Endodermal cell (in vitro differentiated cells): ENCODE data around the gene RPLP1. TPM values are rescaled to one million over a fixed set of nuclear protein-coding genes. Genes with fewer than 3 reads are reported as not detected.
A peak's percentile ranks its signal among the peaks of the same experiment; 100 is the strongest.

ENCODE experiments used
- DNase-seq: peaks from one replicate; pipeline ENCODE4 v3.0.0-alpha.2; 2017
- H3K27ac ChIP-seq: 2 replicates; pipeline ENCODE4 v1.5.1; 2013; ENCODE audit warnings: mild to moderate bottlenecking, low read depth, low read length, moderate library complexity
- H3K27me3 ChIP-seq: 2 replicates; pipeline ENCODE4 v1.6.1; 2013; ENCODE audit warnings: mild to moderate bottlenecking, low read length, moderate library complexity; ENCODE audit not compliant: insufficient read depth, control insufficient read depth, poor library complexity, severe bottlenecking
- H3K36me3 ChIP-seq: 2 replicates; pipeline ENCODE4 v1.7.0; 2013; ENCODE audit warnings: mild to moderate bottlenecking, low read length, moderate library complexity; ENCODE audit not compliant: control insufficient read depth, insufficient read depth
- H3K4me1 ChIP-seq: one replicate; pipeline ENCODE4 v1.7.0; 2013; ENCODE audit warnings: low read length; ENCODE audit not compliant: control insufficient read depth, insufficient read depth
- H3K4me3 ChIP-seq: 2 replicates; pipeline ENCODE4 v1.5.1; 2013; ENCODE audit warnings: mild to moderate bottlenecking, low read length, moderate library complexity
- H3K9ac ChIP-seq: 2 replicates; pipeline ENCODE4 v1.6.1; 2013; ENCODE audit warnings: mild to moderate bottlenecking, low read length, moderate library complexity; ENCODE audit not compliant: poor library complexity, severe bottlenecking; ENCODE audit errors: extremely low read depth
- H3K9me3 ChIP-seq: 2 replicates; pipeline ENCODE4 v1.6.1; 2013; ENCODE audit warnings: mild to moderate bottlenecking, low read length, moderate library complexity; ENCODE audit not compliant: control insufficient read depth
- H3K27ac Mint-ChIP-seq: 2 replicates; pipeline ENCODE4 v1.8.0; 2020; ENCODE audit warnings: mixed read lengths
- H3K27me3 Mint-ChIP-seq: 2 replicates; pipeline ENCODE4 v1.8.0; 2021; ENCODE audit warnings: mild to moderate bottlenecking, mixed read lengths; ENCODE audit not compliant: insufficient read depth
- H3K36me3 Mint-ChIP-seq: 2 replicates; pipeline ENCODE4 v1.8.0; 2020; ENCODE audit warnings: low read depth, mixed read lengths
- H3K4me1 Mint-ChIP-seq: 2 replicates; pipeline ENCODE4 v1.8.0; 2020; ENCODE audit warnings: mixed read lengths
- H3K4me3 Mint-ChIP-seq: 2 replicates; pipeline ENCODE4 v1.8.0; 2020; ENCODE audit warnings: mild to moderate bottlenecking, moderate library complexity, mixed read lengths
- H3K9me3 Mint-ChIP-seq: 2 replicates; pipeline ENCODE4 v1.8.0; 2020; ENCODE audit warnings: mild to moderate bottlenecking, mixed read lengths
- CTCF ChIP-seq: fragments of 200-600 bp; sonication (generic); conservative IDR thresholded peaks from 2 replicates; pipeline ENCODE4 v1.5.0; 2021; ENCODE audit warnings: antibody characterized with exemption, mild to moderate bottlenecking
- WGBS, 2 experiments: methylation state at CpG; one replicate each; pipeline versions ENCODE4 v1.1.5 to v1.1.7; 2013; ENCODE audit warnings: missing lambda C conversion rate in 2 of 2, mixed read lengths in 1 of 2; ENCODE audit not compliant: insufficient coverage in 1 of 2, insufficient read length in 1 of 2; 5-methylcytosine and 5-hydroxymethylcytosine counted together
- total RNA-seq, 2 donors: library from RNA; stranded (reverse); fragmentation: NEBNext Ultra II Directional in 1 of 2; extraction: Animal tissue kit (Norgen Biotek cat#: 25700) in 1 of 2; gene quantifications; 2 replicates in 1 of 2; 3 replicates in 1 of 2; pipeline ENCODE4 v1.2.1, GENCODE V29; 2021

Gene RPLP1
- total RNA-seq, 2 donors from 2014 or later, result 1,560 to 1,563 TPM

- peaks cover 29% of the 10 kb centered on the region for H3K4me1 ChIP-seq
- no peak for TF ChIP-seq CTCF
- no peaks in the 10 kb centered on the region for H3K36me3 ChIP-seq
- H3K9ac ChIP-seq, result peak overlapping the region; percentile 36
- peak overlapping the region; percentile 21 for H3K4me3 Mint-ChIP-seq
- peak; percentile 58 for DNase-seq
- H3K36me3 Mint-ChIP-seq, result no peaks in the 10 kb centered on the region
- peaks cover 30% of the 10 kb centered on the region for H3K4me1 Mint-ChIP-seq
- no peaks in the 10 kb centered on the region for H3K27me3 ChIP-seq
- no peak overlapping the region for H3K27ac ChIP-seq
- WGBS, 2 experiments, result 87 to 92% methylated on average over 9 to 19 of the region's 19 CpGs
- no peak overlapping the region for H3K4me3 ChIP-seq
- H3K9me3 Mint-ChIP-seq, result no peaks in the 10 kb centered on the region
- H3K27me3 Mint-ChIP-seq, result peaks cover 25% of the 10 kb centered on the region
- no peaks in the 10 kb centered on the region for H3K9me3 ChIP-seq
- peak overlapping the region; percentile 46 for H3K27ac Mint-ChIP-seq
Observed at GRCh38 chr15:69468241-69469121, 15.9 kb downstream of the RPLP1 start.

GRCh38 chr15:69469467-69470201 lies 17.0 kb downstream of the RPLP1 start:
- WGBS, 2 experiments, result 97% methylated on average over 4 to 8 of the region's 8 CpGs
- peaks cover 32% of the 10 kb centered on the region for H3K27me3 Mint-ChIP-seq

More at GRCh38 chr15:69469467-69470201, 17.0 kb downstream of the RPLP1 start:
- Mint-ChIP-seq H3K9me3 (no peaks in the 10 kb centered on the region), H3K4me1 (peaks cover 28% of the 10 kb centered on the region), H3K27ac (no peak overlapping the region), H3K36me3 (no peaks in the 10 kb centered on the region), H3K4me3 (no peak overlapping the region)
- peak; percentile 26 for DNase-seq
- no peaks in the 10 kb centered on the region for H3K9me3 ChIP-seq
- H3K27me3 ChIP-seq, result peaks cover 6% of the 10 kb centered on the region
- no peaks in the 10 kb centered on the region for H3K36me3 ChIP-seq
- H3K27ac ChIP-seq, result no peak overlapping the region
- no peak overlapping the region for H3K9ac ChIP-seq
- H3K4me3 ChIP-seq, result no peak overlapping the region
- no peak for TF ChIP-seq CTCF
- peaks cover 29% of the 10 kb centered on the region for H3K4me1 ChIP-seq
